Left lung (tissue), 10 donors: ENCODE results near the gene SLC22A23. TPM values are rescaled to one million over a fixed set of nuclear protein-coding genes. Genes with fewer than 3 reads are reported as not detected.

Experiments
- ATAC-seq: fragments of 200-7000 bp; cut with Tn5 transposase; one replicate; pipeline ENCODE4 v1.9.1; 2020; ENCODE audit warnings: moderate library complexity
- DNase-seq, 4 donors: peaks; one replicate each; pipeline ENCODE4 v3.0.0-alpha.2; 2013 to 2020
- H3K27ac ChIP-seq, 2 donors: fragments of 200-600 bp; sonication (generic) in 1 of 2; one replicate each; pipeline versions ENCODE4 v1.5.0 to v1.8.0; 2020 to 2021
- H3K27me3 ChIP-seq, 2 donors: fragments of 200-600 bp; sonication (generic) in 1 of 2; one replicate each; pipeline versions ENCODE4 v1.5.0 to v1.8.0; 2020 to 2021
- H3K36me3 ChIP-seq, 2 donors: fragments of 200-600 bp; sonication (generic) in 1 of 2; one replicate each; pipeline versions ENCODE4 v1.5.0 to v1.8.0; 2020 to 2021
- H3K4me1 ChIP-seq, 2 donors: fragments of 200-600 bp; one replicate each; pipeline ENCODE4 v1.8.0; 2021
- H3K4me3 ChIP-seq, 2 donors: fragments of 200-600 bp; sonication (generic) in 1 of 2; one replicate each; pipeline versions ENCODE4 v1.5.0 to v1.8.0; 2020 to 2021; ENCODE audit warnings: mild to moderate bottlenecking in 1 of 2
- H3K9me3 ChIP-seq, 2 donors: fragments of 200-600 bp; sonication (generic) in 1 of 2; one replicate each; pipeline versions ENCODE4 v1.5.0 to v1.8.0; 2020 to 2021
- CTCF ChIP-seq, 2 donors: fragments of 200-600 bp; sonication (generic) in 1 of 2; IDR thresholded peaks; one replicate each; pipeline versions ENCODE4 v1.5.0 to v1.8.0; 2021; ENCODE audit warnings: antibody characterized with exemption in 2 of 2
- intact Hi-C, 2 donors: fragments of 100-400 bp; cut with DNase I; formaldehyde crosslinking; loops; one replicate each; pipeline versions ENCODE4 v1.11.2 to v1.14.2; 2022
- polyA plus RNA-seq, 6 donors: library from polyadenylated mRNA; unstranded; fragments of 120-200 nt; gene quantifications; one replicate each; pipeline ENCODE4 v1.2.1, GENCODE V29; 2013; ENCODE audit not compliant: insufficient read length in 6 of 6
- total RNA-seq, 2 donors: library from RNA; stranded (reverse); fragmentation: NEBNext Ultra II Directional; extraction: Animal tissue kit (Norgen Biotek cat#: 25700); gene quantifications; one replicate each; pipeline ENCODE4 v1.2.1, GENCODE V29; 2021
- donor health status: DM: no; HTN: yes; CAD: no.
- donor health status: DM: no; HTN: no; CAD: no.

Gene SLC22A23
- total and polyA plus RNA-seq, 8 donors = 19.7 to 31.2 (median 23.9) TPM

- peaks cover 0 to 3% of the 10 kb centered on the region in 2 donors for H3K9me3 ChIP-seq
- peaks cover 0 to 33% of the 10 kb centered on the region in 2 donors for H3K27me3 ChIP-seq
- intact Hi-C loops = loop anchor here in 1 of 2 donors (10.0 kb wide), 1 partner anchor 117 kb away; no protein-coding TSS in a partner anchor
- DNase-seq (peak in 3 of 4 donors; percentile 79 to 92 (median 81)), ATAC-seq (peak; percentile 93)
- TF ChIP-seq CTCF (IDR thresholded peaks at IDR 0.05) = peak; percentile 98 to 99
- H3K4me3 ChIP-seq = no peak overlapping the region
- H3K36me3 ChIP-seq = no peaks in the 10 kb centered on the region
- H3K4me1 ChIP-seq = peaks cover 0 to 8% of the 10 kb centered on the region in 2 donors
- H3K27ac ChIP-seq = no peak overlapping the region
Observed at GRCh38 chr6:3251462-3252314, 205.2 kb downstream of the SLC22A23 start.

- peaks cover 0 to 33% of the 10 kb centered on the region in 2 donors for H3K27me3 ChIP-seq
- no peak for ATAC-seq
- no peak overlapping the region for H3K4me3 ChIP-seq
- H3K27ac ChIP-seq = no peak overlapping the region
- H3K9me3 ChIP-seq = peaks cover 0 to 3% of the 10 kb centered on the region in 2 donors
- intact Hi-C loops = loop anchor here in 1 of 2 donors (10.0 kb wide), 1 partner anchor 115 kb away; no protein-coding TSS in a partner anchor
- peaks cover 0 to 8% of the 10 kb centered on the region in 2 donors for H3K4me1 ChIP-seq
- no peak for TF ChIP-seq CTCF (IDR thresholded peaks at IDR 0.05)
- peak in 1 of 4 donors; percentile 32 for DNase-seq
- H3K36me3 ChIP-seq = no peaks in the 10 kb centered on the region
Observed at GRCh38 chr6:3250231-3250675, 206.6 kb downstream of the SLC22A23 start.

GRCh38 chr6:3249821-3250220 is 207.0 kb downstream of the SLC22A23 start:
- H3K27me3 ChIP-seq = peaks cover 0 to 33% of the 10 kb centered on the region in 2 donors
- intact Hi-C loops = loop anchor here in 1 of 2 donors (10.0 kb wide), 1 partner anchor 115 kb away; no protein-coding TSS in a partner anchor
- ATAC-seq (no peak), DNase-seq (no peak)
- TF ChIP-seq CTCF (IDR thresholded peaks at IDR 0.05) = no peak
- H3K4me1 ChIP-seq = peaks cover 0 to 8% of the 10 kb centered on the region in 2 donors
- H3K27ac ChIP-seq = no peak overlapping the region
- H3K9me3 ChIP-seq = peaks cover 0 to 3% of the 10 kb centered on the region in 2 donors
- H3K4me3 ChIP-seq = no peak overlapping the region
- H3K36me3 ChIP-seq = no peaks in the 10 kb centered on the region

- Histone ChIP-seq H3K36me3 (no peaks in the 10 kb centered on the region), H3K4me1 (peaks cover 0 to 8% of the 10 kb centered on the region in 2 donors), H3K4me3 (peak overlapping the region in 1 of 2 donors; percentile 2), H3K9me3 (no peaks in the 10 kb centered on the region), H3K27ac (no peak overlapping the region), H3K27me3 (peaks cover 0 to 43% of the 10 kb centered on the region in 2 donors)
- DNase-seq (peak in 1 of 4 donors; percentile 52), ATAC-seq (peak; percentile 60)
- intact Hi-C loops = no loop called here
- no peak for TF ChIP-seq CTCF (IDR thresholded peaks at IDR 0.05)
Observed at GRCh38 chr6:3247255-3248146, 209.3 kb downstream of the SLC22A23 start.
